Frontal cortex (tissue), 4 donors: Measurements from ENCODE around the gene BSND. TPM values are rescaled to one million over a fixed set of nuclear protein-coding genes. Genes with fewer than 3 reads are reported as not detected.
"Not testable (repeated sequence)": the region's sequence is repeated elsewhere in the genome, so short reads cannot be mapped to it uniquely, and the experiment has no call there.

Experiments
- DNase-seq, 2 donors: peaks; one replicate each; pipeline ENCODE4 v3.0.0; 2012; ENCODE audit warnings: low spot score in 2 of 2
- FAIRE-seq: peaks from 2 replicates; lab custom pipeline; 2012; peaks lifted over from hg19 to GRCh38; lab: Jason Lieb, UNC
- total RNA-seq: library from RNA; depleted of rRNA; stranded (reverse); fragments of >200 nt; gene quantifications from one replicate; pipeline ENCODE4 v1.2.3, GENCODE V29; 2014
- donor health status: control.
- donor health status: control.
- donor health status: control.

The BSND gene
- not detected for total RNA-seq

- FAIRE-seq (no peak), DNase-seq (no peak)
Measured at GRCh38 chr1:54998677-54999076, at the start of gene BSND. TSS of gene BSND (plus strand) at chr1:54998933. CDS start at chr1:54999187, 254 bp downstream.

- no peak for DNase-seq
- no peak for FAIRE-seq
Measured at GRCh38 chr1:54949053-54949452, 49.7 kb upstream of the BSND start.

- FAIRE-seq (no peak), DNase-seq (no peak)
Measured at GRCh38 chr1:54950006-54950368, 48.7 kb upstream of the BSND start.

GRCh38 chr1:54950369-54951163, 48.2 kb upstream of the BSND start:
- FAIRE-seq: peak; percentile 54
- DNase-seq: peak; percentile 40 to 56

GRCh38 chr1:54951810-54952226, 46.9 kb upstream of the BSND start:
- FAIRE-seq (no peak), DNase-seq (no peak)

GRCh38 chr1:54952950-54953718, 45.6 kb upstream of the BSND start:
- no peak for FAIRE-seq
- DNase-seq: no peak

GRCh38 chr1:54953846-54954245, 44.9 kb upstream of the BSND start:
- FAIRE-seq (no peak), DNase-seq (no peak)

- FAIRE-seq: no peak
Measured at GRCh38 chr1:54955359-54955758, 43.4 kb upstream of the BSND start.

GRCh38 chr1:54956726-54957125, 42.0 kb upstream of the BSND start:
- FAIRE-seq: no peak
- DNase-seq: no peak

More at GRCh38 chr1:54955359-54955758, 43.4 kb upstream of the BSND start:
- DNase-seq: no peak

- FAIRE-seq (no peak), DNase-seq (no peak)
Measured at GRCh38 chr1:54959241-54959640, 39.5 kb upstream of the BSND start.

GRCh38 chr1:54962612-54963395, 35.9 kb upstream of the BSND start:
- FAIRE-seq (no peak), DNase-seq (no peak)

- FAIRE-seq, DNase-seq: not testable (repeated sequence)
Measured at GRCh38 chr1:54963829-54964228, 34.9 kb upstream of the BSND start.

- FAIRE-seq (no peak), DNase-seq (no peak)
Measured at GRCh38 chr1:54965624-54966340, 33.0 kb upstream of the BSND start.

GRCh38 chr1:54967372-54967771, 31.4 kb upstream of the BSND start:
- FAIRE-seq (no peak), DNase-seq (no peak)

- FAIRE-seq (no peak), DNase-seq (no peak)
Measured at GRCh38 chr1:54968551-54968950, 30.2 kb upstream of the BSND start.

- DNase-seq: no peak
- no peak for FAIRE-seq
Measured at GRCh38 chr1:54969879-54970278, 28.9 kb upstream of the BSND start.

GRCh38 chr1:54970901-54971300, 27.8 kb upstream of the BSND start:
- DNase-seq (no peak), FAIRE-seq (no peak)

- DNase-seq (no peak), FAIRE-seq (no peak)
Measured at GRCh38 chr1:54971317-54971791, 27.4 kb upstream of the BSND start.

GRCh38 chr1:54972436-54972835, 26.3 kb upstream of the BSND start:
- FAIRE-seq: no peak
- no peak for DNase-seq
